DOHH2 (cell line): ENCODE results near the gene NOL4L.

Experiments used
- CTCF ChIP-seq: fragments of 200-600 bp; sonication (generic); IDR thresholded peaks from one replicate; pipeline ENCODE4 v1.5.1; 2014; ENCODE audit warnings: antibody characterized with exemption, mild to moderate bottlenecking, low read depth, low read length; ENCODE audit not compliant: poor library complexity, severe bottlenecking
- EZH2phosphoT487 ChIP-seq: fragments of 200-600 bp; sonication (generic); IDR thresholded peaks from 2 replicates; pipeline ENCODE4 v1.6.1; 2017; ENCODE audit warnings: borderline replicate concordance, mild to moderate bottlenecking, antibody characterized with exemption, low read length, moderate library complexity, mixed read lengths

GRCh38 chr20:32449890-32450401, 135.2 kb downstream of the NOL4L start:
- no peak for TF ChIP-seq CTCF
- no peak for TF ChIP-seq EZH2phosphoT487
